Breast epithelium (tissue), 3 donors: ENCODE measurements around the gene GNG10.

Experiments used
- POLR2A ChIP-seq: fragments of 450-650 bp; IDR thresholded peaks from one replicate; pipeline ENCODE4 v1.6.1; 2016; ENCODE audit warnings: antibody characterized with exemption, mild to moderate bottlenecking, moderate library complexity
- POLR2AphosphoS5 ChIP-seq, 3 donors: sonication (generic); formaldehyde crosslinking; IDR thresholded peaks; one replicate each; pipeline ENCODE4 v1.6.1; 2017; ENCODE audit warnings: antibody characterized with exemption in 3 of 3
- TF ChIP-seq, protein P1 (sequence below), 3 donors: fragments of 450-650 bp; IDR thresholded peaks; one replicate each; pipeline ENCODE4 v1.5.1; 2016 to 2017; ENCODE audit warnings: antibody characterized with exemption in 3 of 3, mild to moderate bottlenecking in 3 of 3, moderate library complexity in 3 of 3

DNA sequence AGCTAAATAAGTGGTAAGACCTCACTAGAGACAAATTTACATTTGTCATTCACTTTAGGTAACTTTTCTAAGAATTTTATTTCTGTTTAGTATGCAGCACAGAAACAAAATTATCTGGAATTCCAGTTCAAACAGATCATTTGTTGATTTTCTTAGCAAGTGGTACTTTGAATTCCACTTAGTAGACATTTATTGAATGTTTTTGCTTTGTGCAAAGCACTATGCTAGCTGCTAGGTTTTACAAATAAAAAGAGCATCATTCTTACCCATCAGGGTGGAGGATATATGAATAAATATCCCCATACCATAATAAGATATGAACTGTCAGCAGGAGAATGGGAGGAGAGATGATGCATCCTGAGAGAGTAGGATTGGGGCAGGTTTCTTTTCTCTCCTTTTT, 35.4 kb downstream of the GNG10 start:
- TF ChIP-seq POLR2AphosphoS5 (IDR thresholded peaks at IDR 0.05) (no peak), POLR2A (no peak)
- TF ChIP-seq, protein P1, sequence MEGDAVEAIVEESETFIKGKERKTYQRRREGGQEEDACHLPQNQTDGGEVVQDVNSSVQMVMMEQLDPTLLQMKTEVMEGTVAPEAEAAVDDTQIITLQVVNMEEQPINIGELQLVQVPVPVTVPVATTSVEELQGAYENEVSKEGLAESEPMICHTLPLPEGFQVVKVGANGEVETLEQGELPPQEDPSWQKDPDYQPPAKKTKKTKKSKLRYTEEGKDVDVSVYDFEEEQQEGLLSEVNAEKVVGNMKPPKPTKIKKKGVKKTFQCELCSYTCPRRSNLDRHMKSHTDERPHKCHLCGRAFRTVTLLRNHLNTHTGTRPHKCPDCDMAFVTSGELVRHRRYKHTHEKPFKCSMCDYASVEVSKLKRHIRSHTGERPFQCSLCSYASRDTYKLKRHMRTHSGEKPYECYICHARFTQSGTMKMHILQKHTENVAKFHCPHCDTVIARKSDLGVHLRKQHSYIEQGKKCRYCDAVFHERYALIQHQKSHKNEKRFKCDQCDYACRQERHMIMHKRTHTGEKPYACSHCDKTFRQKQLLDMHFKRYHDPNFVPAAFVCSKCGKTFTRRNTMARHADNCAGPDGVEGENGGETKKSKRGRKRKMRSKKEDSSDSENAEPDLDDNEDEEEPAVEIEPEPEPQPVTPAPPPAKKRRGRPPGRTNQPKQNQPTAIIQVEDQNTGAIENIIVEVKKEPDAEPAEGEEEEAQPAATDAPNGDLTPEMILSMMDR (IDR thresholded peaks at IDR 0.05), result no peak
